ENCODE results near the gene LRP5. TPM values are rescaled to one million over a fixed set of nuclear protein-coding genes. Genes with fewer than 3 reads are reported as not detected.

LRP5 gene
- total and polyA plus RNA-seq, 7 donors: 18.0 to 63.1 (median 28.9) TPM

DNA sequence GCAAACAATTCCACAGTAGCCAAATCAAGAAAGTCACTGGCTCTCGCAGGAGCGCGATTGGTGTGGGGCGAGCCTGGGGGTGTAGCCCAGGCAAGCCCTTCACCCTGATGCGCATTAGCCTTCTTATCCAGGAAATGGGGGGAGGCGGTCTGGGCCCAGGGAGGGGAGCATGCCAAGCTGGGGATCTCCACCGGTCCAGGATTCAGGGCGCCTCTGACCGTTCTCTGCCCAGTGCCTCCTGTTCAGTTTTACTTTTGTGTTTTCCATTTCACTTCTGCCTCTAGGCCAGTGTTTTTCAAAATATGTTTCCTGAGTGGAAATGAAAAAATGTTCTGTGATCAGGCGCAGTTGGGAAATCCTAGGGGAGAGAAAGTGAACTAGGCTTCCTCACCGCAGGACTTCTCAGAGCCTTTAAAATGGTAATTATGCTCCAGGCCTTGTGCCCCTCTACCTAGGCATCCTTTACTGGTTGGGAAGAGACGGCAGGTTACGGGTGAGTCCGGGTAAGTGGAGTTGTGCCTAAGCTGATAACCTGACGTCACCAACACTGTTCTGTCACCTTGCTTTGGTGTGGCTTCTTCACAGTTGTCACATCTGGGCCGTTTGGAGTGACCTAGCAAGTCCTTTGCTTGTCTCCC is 18.4 kb downstream of the LRP5 start:
- DNase-seq: peak; percentile 63
- no peak for TF ChIP-seq POLR2A (IDR thresholded peaks at IDR 0.05)
- TF ChIP-seq POLR2AphosphoS5 (IDR thresholded peaks at IDR 0.05): no peak
- TF ChIP-seq EP300 (IDR thresholded peaks at IDR 0.05): no peak
- no peak for TF ChIP-seq CTCF (IDR thresholded peaks at IDR 0.05)
- Histone ChIP-seq H3K4me3 (no peak overlapping the region), H3K27me3 (no peaks in the 10 kb centered on the region), H3K4me1 (peaks cover 0 to 95% (median 75%) of the 10 kb centered on the region in 4 donors), H3K36me3 (no peaks in the 10 kb centered on the region), H3K27ac (peak overlapping the region in 3 of 4 donors; percentile 33 to 50 (median 47)), H3K9me3 (no peaks in the 10 kb centered on the region)
- intact Hi-C loops (cut with DNase I): no loop called here
- WGBS, 2 donors: 73 to 74% methylated on average over 16 of the region's 16 CpGs

GRCh38 chr11:68331338-68331947 is 19.1 kb downstream of the LRP5 start:
- Histone ChIP-seq H3K36me3 (no peaks in the 10 kb centered on the region), H3K27ac (peak overlapping the region in 3 of 4 donors; percentile 33 to 50 (median 47)), H3K4me1 (peaks cover 0 to 95% (median 76%) of the 10 kb centered on the region in 4 donors), H3K27me3 (no peaks in the 10 kb centered on the region), H3K9me3 (no peaks in the 10 kb centered on the region), H3K4me3 (no peak overlapping the region)
- intact Hi-C loops (cut with DNase I): no loop called here
- TF ChIP-seq EP300 (IDR thresholded peaks at IDR 0.05) (no peak), POLR2AphosphoS5 (IDR thresholded peaks at IDR 0.05) (no peak), POLR2A (IDR thresholded peaks at IDR 0.05) (no peak), CTCF (IDR thresholded peaks at IDR 0.05) (no peak)
- WGBS, 2 donors: 19 to 28% methylated on average over 14 of the region's 14 CpGs
- no peak for DNase-seq

GRCh38 chr11:68332186-68332585 is 19.8 kb downstream of the LRP5 start:
- H3K27me3 ChIP-seq: no peaks in the 10 kb centered on the region
- no peak overlapping the region for H3K27ac ChIP-seq
- peaks cover 0 to 95% (median 76%) of the 10 kb centered on the region in 4 donors for H3K4me1 ChIP-seq
- no peaks in the 10 kb centered on the region for H3K9me3 ChIP-seq
- intact Hi-C loops (cut with DNase I): no loop called here
- no peak overlapping the region for H3K4me3 ChIP-seq
- no peak for DNase-seq
- 94 to 95% methylated on average over 9 of the region's 9 CpGs for WGBS, 2 donors
- H3K36me3 ChIP-seq: no peaks in the 10 kb centered on the region
- TF ChIP-seq EP300 (IDR thresholded peaks at IDR 0.05) (no peak), POLR2AphosphoS5 (IDR thresholded peaks at IDR 0.05) (no peak), POLR2A (IDR thresholded peaks at IDR 0.05) (no peak), CTCF (IDR thresholded peaks at IDR 0.05) (no peak)

DNA sequence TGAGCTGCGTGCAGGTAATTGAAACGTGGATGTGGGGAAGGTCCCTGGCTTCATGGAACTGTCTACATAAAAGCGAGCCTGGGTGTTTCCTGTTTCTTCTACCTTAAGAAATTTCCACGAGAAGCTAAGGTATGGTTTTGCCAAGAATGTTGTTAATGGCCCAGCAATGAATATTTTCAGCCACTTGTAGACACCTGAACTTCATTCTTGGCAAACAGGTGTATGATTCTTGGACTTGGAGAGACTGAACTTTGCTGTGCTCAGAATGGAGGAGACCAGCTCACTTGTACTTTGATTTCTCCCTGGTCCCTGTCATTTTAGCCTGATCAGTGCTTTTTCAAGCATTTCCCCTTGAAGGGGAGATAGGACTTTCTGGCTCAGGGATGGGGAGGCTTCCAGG is 20.8 kb downstream of the LRP5 start:
- Histone ChIP-seq H3K27me3 (no peaks in the 10 kb centered on the region), H3K4me3 (no peak overlapping the region), H3K4me1 (peaks cover 0 to 95% (median 76%) of the 10 kb centered on the region in 4 donors), H3K36me3 (no peaks in the 10 kb centered on the region), H3K9me3 (no peaks in the 10 kb centered on the region), H3K27ac (peak overlapping the region in 2 of 4 donors; percentile 14 to 32)
- WGBS, 2 donors: 63 to 77% methylated on average over 4 of the region's 4 CpGs
- intact Hi-C loops (cut with DNase I): no loop called here
- no peak for DNase-seq
- no peak for TF ChIP-seq CTCF (IDR thresholded peaks at IDR 0.05)
- no peak for TF ChIP-seq POLR2A (IDR thresholded peaks at IDR 0.05)
- no peak for TF ChIP-seq EP300 (IDR thresholded peaks at IDR 0.05)
- no peak for TF ChIP-seq POLR2AphosphoS5 (IDR thresholded peaks at IDR 0.05)
